Measurements from ENCODE around the gene SNRPD3. TPM values are rescaled to one million over a fixed set of nuclear protein-coding genes. Genes with fewer than 3 reads are reported as not detected.

The SNRPD3 gene
- total RNA-seq, 1 experiment from 2014 or later = 222 TPM

- DNase-seq (ENCODE audit: low read depth) = no peak
Measured at GRCh38 chr22:24567668-24568067, 11.9 kb downstream of the SNRPD3 start.

- no peak for DNase-seq (ENCODE audit: low read depth)
Measured at GRCh38 chr22:24571266-24571665, 15.5 kb downstream of the SNRPD3 start.

GRCh38 chr22:24576778-24577177 lies 21.0 kb downstream of the SNRPD3 start:
- DNase-seq (ENCODE audit: low read depth) = no peak

GRCh38 chr22:24578355-24579257 lies 22.8 kb downstream of the SNRPD3 start:
- DNase-seq (ENCODE audit: low read depth) = no peak

- no peak for DNase-seq (ENCODE audit: low read depth)
Measured at GRCh38 chr22:24579258-24579601, 23.4 kb downstream of the SNRPD3 start.

- DNase-seq (ENCODE audit: low read depth) = no peak
Measured at GRCh38 chr22:24580276-24580675, 24.5 kb downstream of the SNRPD3 start.

GRCh38 chr22:24582056-24582814 lies 26.4 kb downstream of the SNRPD3 start:
- DNase-seq (ENCODE audit: low read depth) = no peak

GRCh38 chr22:24583221-24584165 lies 27.7 kb downstream of the SNRPD3 start:
- DNase-seq (ENCODE audit: low read depth) = peak; percentile 57

- DNase-seq (ENCODE audit: low read depth) = no peak
Measured at GRCh38 chr22:24584166-24584790, 28.5 kb downstream of the SNRPD3 start.

GRCh38 chr22:24584871-24585411 lies 29.1 kb downstream of the SNRPD3 start:
- DNase-seq (ENCODE audit: low read depth) = no peak

GRCh38 chr22:24585461-24585860 lies 29.7 kb downstream of the SNRPD3 start:
- DNase-seq (ENCODE audit: low read depth) = no peak

- no peak for DNase-seq (ENCODE audit: low read depth)
Measured at GRCh38 chr22:24585927-24586546, 30.2 kb downstream of the SNRPD3 start.

- DNase-seq (ENCODE audit: low read depth) = no peak
Measured at GRCh38 chr22:24587251-24587650, 31.5 kb downstream of the SNRPD3 start.

- no peak for DNase-seq (ENCODE audit: low read depth)
Measured at GRCh38 chr22:24587948-24588347, 32.1 kb downstream of the SNRPD3 start.

GRCh38 chr22:24588381-24588756 lies 32.6 kb downstream of the SNRPD3 start:
- DNase-seq (ENCODE audit: low read depth) = no peak

GRCh38 chr22:24588757-24589481 lies 33.1 kb downstream of the SNRPD3 start:
- no peak for DNase-seq (ENCODE audit: low read depth)

GRCh38 chr22:24589518-24590030 lies 33.8 kb downstream of the SNRPD3 start:
- no peak for DNase-seq (ENCODE audit: low read depth)

GRCh38 chr22:24590596-24591173 lies 34.9 kb downstream of the SNRPD3 start:
- no peak for DNase-seq (ENCODE audit: low read depth)

- DNase-seq (ENCODE audit: low read depth) = no peak
Measured at GRCh38 chr22:24591286-24591830, 35.6 kb downstream of the SNRPD3 start.
